GM12878 (cell line): ENCODE data around the gene S1PR1. TPM values are rescaled to one million over a fixed set of nuclear protein-coding genes. Genes with fewer than 3 reads are reported as not detected.

Experiments used
- ATAC-seq: fragments of 200-7000 bp; cut with Tn5 transposase; 3 replicates; pipeline ENCODE4 v1.9.1; 2020; ENCODE audit warnings: mild to moderate bottlenecking, moderate library complexity
- Bru-seq: library from RNA; stranded (reverse); fragments of 400-500 nt; gene quantifications from one replicate; lab custom pipeline; 2021; lab: Mats Ljungman, UMichigan
- BruChase-seq, 2 experiments: library from RNA; stranded (reverse); fragments of 400-500 nt; gene quantifications; one replicate each; lab custom pipeline; 2021; lab: Mats Ljungman, UMichigan
- BruUV-seq: library from RNA; stranded (reverse); fragments of 400-500 nt; replicated peaks from 2 replicates; lab custom pipeline; 2021; lab: Mats Ljungman, UMichigan
- CTCF ChIA-PET: fragments of 300-600 bp; sonication (Branson Sonifier 250); formaldehyde crosslinking; extraction: SDS; loops from one replicate; lab custom pipeline; 2021; ENCODE audit warnings: inconsistent platforms; lab: Yijun Ruan, JAX
- POLR2A ChIA-PET: fragments of 350-600 bp; formaldehyde crosslinking; extraction: SDS; loops from one replicate; lab custom pipeline; 2021; ENCODE audit warnings: inconsistent platforms; lab: Charles Lee
- RAD21 ChIA-PET: fragments of 300-600 bp; sonication (Branson Sonifier 250); formaldehyde crosslinking; loops from one replicate; lab custom pipeline; 2023; ENCODE audit warnings: antibody characterized with exemption; ENCODE audit not compliant: unreplicated experiment; lab: Charles Lee
- SMC1A ChIA-PET: fragments of 300-600 bp; sonication (Branson Sonifier 250); formaldehyde crosslinking; loops from one replicate; lab custom pipeline; 2023; ENCODE audit not compliant: unreplicated experiment, uncharacterized antibody; lab: Charles Lee
- DNase-seq: peaks from one replicate; pipeline ENCODE4 v3.0.0-alpha.2; 2011; ENCODE audit warnings: low read depth, low spot score
- FAIRE-seq: peaks from 3 replicates; lab custom pipeline; 2011; peaks lifted over from hg19 to GRCh38; lab: Jason Lieb, UNC
- H2AFZ ChIP-seq: 2 replicates; pipeline ENCODE4 v1.6.0; 2011; ENCODE audit warnings: low read depth, low read length, control low read depth; ENCODE audit not compliant: control insufficient read depth
- H3K27ac ChIP-seq: 2 replicates; pipeline ENCODE4 v1.5.1; 2011; ENCODE audit warnings: control low read depth; ENCODE audit not compliant: control insufficient read depth, insufficient read depth
- H3K27me3 ChIP-seq, 2 experiments: replicated peaks in 1 of 2; 2 replicates each; pipeline versions ENCODE4 v1.6.0 to v1.6.1; 2011; ENCODE audit warnings: low read length in 1 of 2; ENCODE audit not compliant: control insufficient read depth in 2 of 2, insufficient read depth in 2 of 2
- H3K36me3 ChIP-seq, 2 experiments: 2 replicates each; pipeline ENCODE4 v1.5.1; 2011; ENCODE audit warnings: low read length in 1 of 2; ENCODE audit not compliant: control insufficient read depth in 2 of 2, insufficient read depth in 2 of 2
- H3K4me1 ChIP-seq: 2 replicates; pipeline ENCODE4 v1.6.1; 2011; ENCODE audit warnings: mild to moderate bottlenecking, low read length, moderate library complexity, mixed read lengths; ENCODE audit not compliant: control insufficient read depth, insufficient read depth
- H3K4me2 ChIP-seq: 2 replicates; pipeline ENCODE4 v1.6.0; 2011; ENCODE audit warnings: control low read depth; ENCODE audit not compliant: control insufficient read depth, insufficient read depth
- H3K4me3 ChIP-seq: fragments of 200-600 bp; sonication (generic); 2 replicates; pipeline ENCODE4 v1.5.1; 2016
- H3K79me2 ChIP-seq: 2 replicates; pipeline ENCODE4 v1.6.0; 2011; ENCODE audit warnings: low read length; ENCODE audit not compliant: control insufficient read depth, insufficient read depth
- H3K9ac ChIP-seq: 2 replicates; pipeline ENCODE4 v1.8.0; 2011; ENCODE audit warnings: low read length, control low read depth, mixed read lengths; ENCODE audit not compliant: control insufficient read depth, insufficient read depth
- H3K9me3 ChIP-seq: replicated peaks from 3 replicates; pipeline ENCODE4 v1.5.1; 2011; ENCODE audit warnings: mild to moderate bottlenecking, low read length; ENCODE audit not compliant: control insufficient read depth, insufficient read depth
- H4K20me1 ChIP-seq: 2 replicates; pipeline ENCODE4 v1.6.0; 2011; ENCODE audit not compliant: control insufficient read depth, insufficient read depth
- KLF5 ChIP-seq: fragments of 450-650 bp; IDR thresholded peaks from 2 replicates; pipeline ENCODE4 v1.6.1; 2014; ENCODE audit warnings: mild to moderate bottlenecking; ENCODE audit not compliant: partially characterized antibody
- MTA3 ChIP-seq: IDR thresholded peaks from 2 replicates; pipeline ENCODE4 v1.6.1; 2012; ENCODE audit warnings: low read length, inconsistent platforms, borderline replicate concordance
- NR2F1 ChIP-seq: fragments of 450-650 bp; conservative IDR thresholded peaks from 2 replicates; pipeline ENCODE4 v1.6.1; 2017; ENCODE audit warnings: mild to moderate bottlenecking
- PAX5 ChIP-seq: IDR thresholded peaks from 2 replicates; pipeline ENCODE4 v1.6.1; 2011; ENCODE audit warnings: low read depth, low read length, borderline replicate concordance
- POLR2A ChIP-seq: IDR thresholded peaks from 2 replicates; pipeline ENCODE4 v1.6.1; 2011; ENCODE audit warnings: low read depth, mild to moderate bottlenecking, low read length
- SMARCA5 ChIP-seq: fragments of 450-650 bp; IDR thresholded peaks from 2 replicates; pipeline ENCODE4 v1.6.1; 2017; ENCODE audit warnings: mild to moderate bottlenecking
- SMC3 ChIP-seq: IDR thresholded peaks from 2 replicates; pipeline ENCODE4 v1.6.1; 2011; ENCODE audit warnings: low read length, improper control_type of control experiment, borderline replicate concordance
- WRNIP1 ChIP-seq: IDR thresholded peaks from 2 replicates; pipeline ENCODE4 v1.6.1; 2011; ENCODE audit warnings: low read depth, low read length, improper control_type of control experiment, borderline replicate concordance
- ZZZ3 ChIP-seq: IDR thresholded peaks from 2 replicates; pipeline ENCODE4 v1.6.1; 2011; ENCODE audit warnings: low read depth; ENCODE audit not compliant: control insufficient read depth, insufficient read length
- WGBS: methylation state at CpG from one replicate; pipeline ENCODE4 v1.1.6; 2016; ENCODE audit warnings: low lambda C conversion rate; ENCODE audit not compliant: insufficient replicate concordance, insufficient coverage; ENCODE audit errors: missing lambda C conversion rate; 5-methylcytosine and 5-hydroxymethylcytosine counted together
- in situ Hi-C: fragments of 300-500 bp; cut with MboI; formaldehyde crosslinking; loops from 9 replicates; pipeline ENCODE4 v1.14.3; 2018; ENCODE audit warnings: mixed read lengths
- intact Hi-C: fragments of 100-400 bp; cut with micrococcal nuclease; formaldehyde crosslinking; loops from one replicate; pipeline ENCODE4 v1.14.2; 2022; ENCODE audit not compliant: unreplicated experiment
- long read RNA-seq, 2 experiments: library from polyadenylated mRNA; unstranded; transcript quantifications; one replicate each; pipeline ENCODE4 v2.0.0, GENCODE V29; 2019 to 2020
- polyA minus RNA-seq, 3 experiments: library from RNA; depleted of rRNA, polyadenylated mRNA; stranded (reverse); fragments of >200 nt; gene quantifications; 2 replicates each; pipeline ENCODE4 v1.2.3, GENCODE V29; 2011
- polyA plus RNA-seq, 11 experiments: library from polyadenylated mRNA; depleted of rRNA in 4 of 11; unstranded in 6 of 11; stranded (reverse) in 5 of 11; fragments of >200 nt; fragmentation: Nextera tagmentation in 4 of 11; fragmentation: Illumina TruSeq in 1 of 11; extraction: Ambion mirVana in 4 of 11; extraction: Trizol in 1 of 11; gene quantifications; 1 replicate in 1 of 11; 2 replicates in 10 of 11; pipeline versions ENCODE4 v1.2.1 to v1.2.3, GENCODE V29; 2011 to 2016; ENCODE audit warnings: inconsistent platforms in 2 of 11, missing spikeins in 2 of 11, low read depth in 1 of 11
- total RNA-seq, 4 experiments: library from RNA; depleted of rRNA in 3 of 4; stranded (reverse); fragments of >200 nt in 3 of 4; fragmentation: Illumina TruSeq in 1 of 4; extraction: Trizol in 1 of 4; gene quantifications; 2 replicates each; pipeline versions ENCODE4 v1.2.1 to v1.2.3, GENCODE V29; 2013 to 2021
- TF ChIP-seq, protein P1 (sequence below), 3 experiments: IDR thresholded peaks in 2 of 3; conservative IDR thresholded peaks in 1 of 3; 2 replicates each; pipeline ENCODE4 v1.5.1; 2011; ENCODE audit warnings: low read depth in 3 of 3, low read length in 3 of 3, mild to moderate bottlenecking in 3 of 3, control low read depth in 2 of 3, moderate library complexity in 2 of 3, inconsistent platforms in 1 of 3, mixed read lengths in 1 of 3; ENCODE audit not compliant: control insufficient read depth in 2 of 3, insufficient read depth in 1 of 3; ENCODE audit errors: extremely low read depth in 1 of 3
- TF ChIP-seq, protein P2 (sequence below): IDR thresholded peaks from 2 replicates; pipeline ENCODE4 v1.6.1; 2012; ENCODE audit warnings: low read length, inconsistent platforms
- TF ChIP-seq, protein P3 (sequence below): fragments of 450-650 bp; formaldehyde crosslinking; IDR thresholded peaks from 2 replicates; pipeline ENCODE4 v1.4.0; 2022; ENCODE audit warnings: mild to moderate bottlenecking, moderate library complexity

S1PR1 gene
- total RNA-seq (2013; cell fraction: nucleolus; rRNA removed) = 11.5 and 12.4 TPM in 2 replicates
- total RNA-seq (2014; rRNA removed) (38.2 and 39.3 TPM in 2 replicates), total RNA-seq (2014; rRNA removed; fragmentation: Illumina TruSeq; extraction: Trizol) (29.8 TPM in 2 replicates), total RNA-seq (2021) (37.6 and 40.8 TPM in 2 replicates), polyA plus RNA-seq (2011; rRNA removed) (3.2 and 3.8 TPM in 2 replicates), polyA plus RNA-seq (2014; fragmentation: Illumina TruSeq; extraction: Trizol) (23.2 and 31.6 TPM in 2 replicates), polyA plus RNA-seq (2014; fragmentation: Nextera tagmentation; extraction: Ambion mirVana) (10 to 100 TPM; 11.9 to 13.3 TPM), polyA plus RNA-seq (2014; rRNA removed) (29.2 and 31.8 TPM in 2 replicates), polyA plus RNA-seq (2016; fragmentation: Nextera tagmentation; extraction: Ambion mirVana) (10 to 100 TPM; 52.2 to 59.4 TPM), polyA minus RNA-seq (2011; rRNA and poly(A)+ RNA removed) (8.2 and 8.8 TPM in 2 replicates), Bru-seq, nascent RNA (percentile 94 among the genes with signal in this experiment), BruChase-seq, experiment 1, labeled RNA remaining after a 6-hour chase (percentile 67 among the genes with signal in this experiment), BruChase-seq, experiment 2, labeled RNA remaining after a 2-hour chase (percentile 78 among the genes with signal in this experiment)
- polyA plus RNA-seq (2011; ENCODE audit: low read depth) = 8.8 TPM
- polyA plus RNA-seq (2011; cell fraction: cytosol; rRNA removed) = 3.9 and 6.3 TPM in 2 replicates
- polyA plus RNA-seq (2011; cell fraction: nucleus; rRNA removed) = 7.0 and 7.1 TPM in 2 replicates
- 14.1 and 23.7 TPM in 2 replicates for polyA plus RNA-seq (2012)
- polyA minus RNA-seq (2011; cell fraction: cytosol; rRNA and poly(A)+ RNA removed) = 2.0 and 2.5 TPM in 2 replicates
- 8.2 and 11.6 TPM in 2 replicates for polyA minus RNA-seq (2011; cell fraction: nucleus; rRNA and poly(A)+ RNA removed)
- long read RNA-seq, experiment 1, transcript S1PR1-201 (2 exons, 2,909 nt) = major isoform, 7 of 7 reads
- long read RNA-seq, experiment 1, partial matches to known transcripts = 0 of 7 reads
- long read RNA-seq, experiment 1, other reads (novel, unspliced or antisense) = 0 of 7 reads
- long read RNA-seq, experiment 2, partial matches to known transcripts = 1 of 3 reads
- long read RNA-seq, experiment 2, other reads (novel, unspliced or antisense) = 2 of 3 reads

DNA sequence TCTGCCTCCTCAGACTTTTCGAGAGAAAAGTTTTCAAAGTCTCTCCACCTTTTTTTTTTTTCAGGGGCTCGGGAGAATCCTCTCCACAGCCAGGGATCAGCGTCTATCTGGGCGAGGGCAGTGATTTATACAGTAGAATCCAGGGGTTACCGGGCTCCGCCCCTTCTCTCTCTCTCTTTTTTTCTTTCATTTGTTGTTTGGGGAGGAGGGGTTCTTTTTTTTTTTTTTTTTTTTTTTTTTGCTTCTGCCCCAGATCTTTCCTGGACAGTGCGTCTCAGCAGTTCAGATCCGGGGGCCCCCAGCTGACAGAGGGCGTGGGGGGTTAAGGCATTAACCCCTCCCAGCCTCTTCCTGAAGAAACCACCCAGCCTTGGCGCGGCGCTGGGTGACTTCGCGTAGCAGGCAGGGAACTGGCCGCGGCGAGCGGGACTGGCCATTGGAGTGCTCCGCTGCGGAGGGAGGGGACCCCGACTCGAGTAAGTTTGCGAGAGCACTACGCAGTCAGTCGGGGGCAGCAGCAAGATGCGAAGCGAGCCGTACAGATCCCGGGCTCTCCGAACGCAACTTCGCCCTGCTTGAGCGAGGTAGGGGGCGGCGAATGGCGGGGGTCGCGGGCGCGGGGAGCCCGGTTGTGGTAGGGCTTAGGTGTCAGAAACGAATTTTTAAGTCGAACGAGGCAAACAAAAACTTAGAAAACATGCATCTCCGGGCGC lies at the start of gene S1PR1:
TSS of gene S1PR1 (plus strand) at position 504 of the 713 bp plus-strand sequence. CDS start 1,966 bp downstream, outside the sequence.
- H2AFZ ChIP-seq = peak within 1 kb of the TSS; percentile 8
- ATAC-seq (peak; percentile 33), DNase-seq (peak; percentile 28), FAIRE-seq (no peak)
- H3K4me2 ChIP-seq = peak within 1 kb of the TSS; percentile 83
- peaks cover 22% of the 10 kb centered on the region for H3K4me1 ChIP-seq
- no peaks in the 10 kb centered on the region for H3K9me3 ChIP-seq
- intact Hi-C loops (loop anchor here (1.0 to 5.0 kb wide), 6 partner anchors 37 to 299 kb away; partner anchors contain the start of gene DPH5), in situ Hi-C loops (no loop called here)
- ChIA-PET CTCF (interaction anchor here (1.3 to 3.0 kb wide), 5 partner anchors 11 to 314 kb away, joined by 4 to 45 read pairs (median 11); no protein-coding TSS in a partner anchor), SMC1A (interaction anchor here (1.2 to 4.7 kb wide), 6 partner anchors 31 to 100 kb away, joined by 4 to 49 read pairs (median 4); no protein-coding TSS in a partner anchor), RAD21 (interaction anchor here (1.1 to 5.1 kb wide), 11 partner anchors 10 to 315 kb away, joined by 3 to 46 read pairs (median 6); no protein-coding TSS in a partner anchor), POLR2A (interaction anchor here (0.6 to 1.1 kb wide), 2 partner anchors 16 to 54 kb away, joined by 3 to 4 read pairs; no protein-coding TSS in a partner anchor)
- no peaks in the 10 kb centered on the region for H3K27me3 ChIP-seq
- H3K4me3 ChIP-seq = peak within 1 kb of the TSS; percentile 95
- H3K9ac ChIP-seq = peak within 1 kb of the TSS; percentile 63
- H3K36me3 ChIP-seq = peaks cover 6 to 15% of the 10 kb centered on the region in 2 experiments
- WGBS = under 1% methylated on average over 46 of the region's 46 CpGs
- H3K27ac ChIP-seq = peak within 1 kb of the TSS; percentile 72
- peaks cover 50% of the 10 kb centered on the region for H3K79me2 ChIP-seq
- peaks cover 5% of the 10 kb centered on the region; the same call in 1 of the 2 replicates for H4K20me1 ChIP-seq
- no TSS peak for BruUV-seq
- TF ChIP-seq, protein P1, sequence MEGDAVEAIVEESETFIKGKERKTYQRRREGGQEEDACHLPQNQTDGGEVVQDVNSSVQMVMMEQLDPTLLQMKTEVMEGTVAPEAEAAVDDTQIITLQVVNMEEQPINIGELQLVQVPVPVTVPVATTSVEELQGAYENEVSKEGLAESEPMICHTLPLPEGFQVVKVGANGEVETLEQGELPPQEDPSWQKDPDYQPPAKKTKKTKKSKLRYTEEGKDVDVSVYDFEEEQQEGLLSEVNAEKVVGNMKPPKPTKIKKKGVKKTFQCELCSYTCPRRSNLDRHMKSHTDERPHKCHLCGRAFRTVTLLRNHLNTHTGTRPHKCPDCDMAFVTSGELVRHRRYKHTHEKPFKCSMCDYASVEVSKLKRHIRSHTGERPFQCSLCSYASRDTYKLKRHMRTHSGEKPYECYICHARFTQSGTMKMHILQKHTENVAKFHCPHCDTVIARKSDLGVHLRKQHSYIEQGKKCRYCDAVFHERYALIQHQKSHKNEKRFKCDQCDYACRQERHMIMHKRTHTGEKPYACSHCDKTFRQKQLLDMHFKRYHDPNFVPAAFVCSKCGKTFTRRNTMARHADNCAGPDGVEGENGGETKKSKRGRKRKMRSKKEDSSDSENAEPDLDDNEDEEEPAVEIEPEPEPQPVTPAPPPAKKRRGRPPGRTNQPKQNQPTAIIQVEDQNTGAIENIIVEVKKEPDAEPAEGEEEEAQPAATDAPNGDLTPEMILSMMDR (IDR thresholded peaks at IDR 0.05 in 2 of 3, conservative IDR thresholded peaks at IDR 0.05 in 1 of 3; ENCODE audit: control insufficient read depth in 2 of 3, extremely low read depth in 1 of 3, insufficient read depth in 1 of 3, low read depth in 3 of 3, low read length in 3 of 3) = no peak
- TF ChIP-seq POLR2A = peak; percentile 71
- TF ChIP-seq WRNIP1 = no peak
- TF ChIP-seq, protein P2, sequence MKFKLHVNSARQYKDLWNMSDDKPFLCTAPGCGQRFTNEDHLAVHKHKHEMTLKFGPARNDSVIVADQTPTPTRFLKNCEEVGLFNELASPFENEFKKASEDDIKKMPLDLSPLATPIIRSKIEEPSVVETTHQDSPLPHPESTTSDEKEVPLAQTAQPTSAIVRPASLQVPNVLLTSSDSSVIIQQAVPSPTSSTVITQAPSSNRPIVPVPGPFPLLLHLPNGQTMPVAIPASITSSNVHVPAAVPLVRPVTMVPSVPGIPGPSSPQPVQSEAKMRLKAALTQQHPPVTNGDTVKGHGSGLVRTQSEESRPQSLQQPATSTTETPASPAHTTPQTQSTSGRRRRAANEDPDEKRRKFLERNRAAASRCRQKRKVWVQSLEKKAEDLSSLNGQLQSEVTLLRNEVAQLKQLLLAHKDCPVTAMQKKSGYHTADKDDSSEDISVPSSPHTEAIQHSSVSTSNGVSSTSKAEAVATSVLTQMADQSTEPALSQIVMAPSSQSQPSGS = no peak
- no peak for TF ChIP-seq KLF5
- TF ChIP-seq NR2F1 = no peak
- 0 out of 2 replicates have a peak, but pooled peaks have one; percentile 35 for TF ChIP-seq PAX5
- TF ChIP-seq SMARCA5 = no peak
- no peak for TF ChIP-seq MTA3
- TF ChIP-seq, protein P3, sequence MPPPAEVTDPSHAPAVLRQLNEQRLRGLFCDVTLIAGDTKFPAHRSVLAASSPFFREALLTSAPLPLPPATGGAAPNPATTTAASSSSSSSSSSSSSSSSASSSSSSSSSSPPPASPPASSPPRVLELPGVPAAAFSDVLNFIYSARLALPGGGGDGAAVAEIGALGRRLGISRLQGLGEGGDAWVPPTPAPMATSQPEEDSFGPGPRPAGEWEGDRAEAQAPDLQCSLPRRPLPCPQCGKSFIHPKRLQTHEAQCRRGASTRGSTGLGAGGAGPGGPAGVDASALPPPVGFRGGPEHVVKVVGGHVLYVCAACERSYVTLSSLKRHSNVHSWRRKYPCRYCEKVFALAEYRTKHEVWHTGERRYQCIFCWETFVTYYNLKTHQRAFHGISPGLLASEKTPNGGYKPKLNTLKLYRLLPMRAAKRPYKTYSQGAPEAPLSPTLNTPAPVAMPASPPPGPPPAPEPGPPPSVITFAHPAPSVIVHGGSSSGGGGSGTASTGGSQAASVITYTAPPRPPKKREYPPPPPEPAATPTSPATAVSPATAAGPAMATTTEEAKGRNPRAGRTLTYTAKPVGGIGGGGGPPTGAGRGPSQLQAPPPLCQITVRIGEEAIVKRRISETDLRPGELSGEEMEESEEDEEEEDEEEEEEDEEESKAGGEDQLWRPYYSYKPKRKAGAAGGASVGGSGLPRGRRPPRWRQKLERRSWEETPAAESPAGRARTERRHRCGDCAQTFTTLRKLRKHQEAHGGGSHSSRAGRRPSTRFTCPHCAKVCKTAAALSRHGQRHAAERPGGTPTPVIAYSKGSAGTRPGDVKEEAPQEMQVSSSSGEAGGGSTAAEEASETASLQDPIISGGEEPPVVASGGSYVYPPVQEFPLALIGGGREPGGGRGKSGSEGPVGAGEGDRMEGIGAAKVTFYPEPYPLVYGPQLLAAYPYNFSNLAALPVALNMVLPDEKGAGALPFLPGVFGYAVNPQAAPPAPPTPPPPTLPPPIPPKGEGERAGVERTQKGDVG = no peak
- TF ChIP-seq ZZZ3 = no peak
- no peak for TF ChIP-seq SMC3
